Transverse colon (tissue), 4 donors: ENCODE results near the gene CBS.

ENCODE experiments used
- EP300 ChIP-seq: sonication (generic); formaldehyde crosslinking; IDR thresholded peaks from one replicate; pipeline ENCODE4 v1.6.1; 2017; ENCODE audit warnings: antibody characterized with exemption, low read depth
- POLR2AphosphoS5 ChIP-seq, 3 donors: sonication (generic); formaldehyde crosslinking; IDR thresholded peaks; one replicate each; pipeline ENCODE4 v1.6.1; 2016; ENCODE audit warnings: antibody characterized with exemption in 3 of 3
- TF ChIP-seq, protein P1 (sequence below), 5 experiments: fragments of 200-600 bp in 3 of 5; fragments of 450-650 bp in 2 of 5; sonication (generic) in 3 of 5; IDR thresholded peaks; 1 replicate in 2 of 5; 2 replicates in 3 of 5; pipeline ENCODE4 v1.5.1; 2016 to 2017; ENCODE audit warnings: antibody characterized with exemption in 5 of 5, inconsistent platforms in 3 of 5, mild to moderate bottlenecking in 2 of 5, moderate library complexity in 1 of 5

DNA sequence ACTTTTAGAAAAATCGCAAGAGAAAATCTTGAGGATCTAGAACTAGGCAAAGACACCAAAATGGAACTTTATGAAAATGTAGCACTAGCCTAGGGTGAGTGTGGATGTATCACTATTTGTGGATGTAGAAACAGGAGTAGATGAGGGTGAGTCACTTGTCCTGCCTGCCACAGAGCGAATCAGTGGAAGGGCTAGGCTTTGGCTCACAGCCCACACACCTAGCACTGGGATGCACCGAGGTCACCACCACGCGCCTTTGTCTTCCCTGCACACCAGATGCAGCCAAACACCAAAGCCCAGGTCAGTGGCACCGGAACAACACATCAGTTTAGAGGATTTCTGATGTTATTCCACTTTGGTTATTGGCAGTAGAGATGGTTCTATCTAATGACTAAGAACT, 63.0 kb downstream of the CBS start:
- TF ChIP-seq, protein P1, sequence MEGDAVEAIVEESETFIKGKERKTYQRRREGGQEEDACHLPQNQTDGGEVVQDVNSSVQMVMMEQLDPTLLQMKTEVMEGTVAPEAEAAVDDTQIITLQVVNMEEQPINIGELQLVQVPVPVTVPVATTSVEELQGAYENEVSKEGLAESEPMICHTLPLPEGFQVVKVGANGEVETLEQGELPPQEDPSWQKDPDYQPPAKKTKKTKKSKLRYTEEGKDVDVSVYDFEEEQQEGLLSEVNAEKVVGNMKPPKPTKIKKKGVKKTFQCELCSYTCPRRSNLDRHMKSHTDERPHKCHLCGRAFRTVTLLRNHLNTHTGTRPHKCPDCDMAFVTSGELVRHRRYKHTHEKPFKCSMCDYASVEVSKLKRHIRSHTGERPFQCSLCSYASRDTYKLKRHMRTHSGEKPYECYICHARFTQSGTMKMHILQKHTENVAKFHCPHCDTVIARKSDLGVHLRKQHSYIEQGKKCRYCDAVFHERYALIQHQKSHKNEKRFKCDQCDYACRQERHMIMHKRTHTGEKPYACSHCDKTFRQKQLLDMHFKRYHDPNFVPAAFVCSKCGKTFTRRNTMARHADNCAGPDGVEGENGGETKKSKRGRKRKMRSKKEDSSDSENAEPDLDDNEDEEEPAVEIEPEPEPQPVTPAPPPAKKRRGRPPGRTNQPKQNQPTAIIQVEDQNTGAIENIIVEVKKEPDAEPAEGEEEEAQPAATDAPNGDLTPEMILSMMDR (IDR thresholded peaks at IDR 0.05) = no peak
- TF ChIP-seq EP300 (no peak), POLR2AphosphoS5 (IDR thresholded peaks at IDR 0.05) (no peak)
